Neural cell (in vitro differentiated cells): ENCODE measurements around the gene LINC01488. TPM values are rescaled to one million over a fixed set of nuclear protein-coding genes. Genes with fewer than 3 reads are reported as not detected.

Experiments used
- H2AFZ ChIP-seq: fragments of 200-600, 300-800 bp; sonication (generic), shearing (Covaris generic); 2 replicates; pipeline ENCODE4 v1.6.0; 2014; ENCODE audit warnings: low read depth, mild to moderate bottlenecking, antibody characterized with exemption, low read length, moderate library complexity
- H3F3A ChIP-seq: fragments of 200-600 bp; shearing (Covaris generic); 2 replicates; pipeline ENCODE4 v1.6.1; 2016; ENCODE audit warnings: mild to moderate bottlenecking, moderate library complexity, mixed read lengths, antibody characterized with exemption, low read length; ENCODE audit not compliant: insufficient read depth, poor library complexity, severe bottlenecking
- H3K27ac ChIP-seq: fragments of 200-600, 300-800 bp; sonication (generic), shearing (Covaris generic); 2 replicates; pipeline ENCODE4 v1.5.1; 2014; ENCODE audit warnings: mild to moderate bottlenecking, low read length, moderate library complexity
- H3K27me3 ChIP-seq: fragments of 300-800, 200-600 bp; sonication (generic), shearing (Covaris generic); 2 replicates; pipeline ENCODE4 v1.6.0; 2014; ENCODE audit warnings: mild to moderate bottlenecking, low read depth, low read length, moderate library complexity; ENCODE audit not compliant: insufficient read depth
- H3K36me3 ChIP-seq: fragments of 300-800, 200-600 bp; sonication (generic), shearing (Covaris generic); 2 replicates; pipeline ENCODE4 v1.5.1; 2014; ENCODE audit warnings: mild to moderate bottlenecking, antibody characterized with exemption, low read length, moderate library complexity; ENCODE audit not compliant: insufficient read depth
- H3K4me2 ChIP-seq: fragments of 300-800, 200-600 bp; sonication (generic), shearing (Covaris generic); 2 replicates; pipeline ENCODE4 v1.6.0; 2014; ENCODE audit warnings: mild to moderate bottlenecking, low read length
- H3K4me3 ChIP-seq: fragments of 300-800, 200-600 bp; sonication (generic), shearing (Covaris generic); 2 replicates; pipeline ENCODE4 v1.5.1; 2014; ENCODE audit warnings: mild to moderate bottlenecking, low read length, moderate library complexity
- H3K79me2 ChIP-seq: fragments of 200-600 bp; shearing (Covaris generic); replicated peaks from 2 replicates; pipeline ENCODE4 v1.6.0; 2014; ENCODE audit warnings: mild to moderate bottlenecking, low read length, moderate library complexity; ENCODE audit not compliant: insufficient read depth
- H3K9ac ChIP-seq: fragments of 300-800, 200-600 bp; sonication (generic), shearing (Covaris generic); 2 replicates; pipeline ENCODE4 v1.6.1; 2016; ENCODE audit warnings: mild to moderate bottlenecking, low read length, mixed read lengths
- H3K9me2 ChIP-seq: fragments of 200-600 bp; shearing (Covaris generic); 2 replicates; pipeline ENCODE4 v1.6.1; 2016; ENCODE audit warnings: mild to moderate bottlenecking, low read length, mixed read lengths; ENCODE audit not compliant: insufficient read depth
- H3K9me3 ChIP-seq: fragments of 200-600, 300-800 bp; sonication (generic), shearing (Covaris generic); 2 replicates; pipeline ENCODE4 v1.6.1; 2016; ENCODE audit warnings: mild to moderate bottlenecking, mixed run types, low read length, moderate library complexity, mixed read lengths
- H4K20me1 ChIP-seq: fragments of 200-600 bp; shearing (Covaris generic); 2 replicates; pipeline ENCODE4 v1.6.1; 2016; ENCODE audit warnings: mild to moderate bottlenecking, mixed run types; ENCODE audit not compliant: insufficient read depth
- CTCF ChIP-seq: fragments of 450-650 bp; IDR thresholded peaks from 2 replicates; pipeline ENCODE4 v1.5.1; 2014; ENCODE audit warnings: antibody characterized with exemption, mild to moderate bottlenecking, moderate library complexity; ENCODE audit not compliant: poor library complexity, severe bottlenecking
- EP300 ChIP-seq: fragments of 450-650 bp; conservative IDR thresholded peaks from 2 replicates; pipeline ENCODE4 v1.6.1; 2014; ENCODE audit warnings: antibody characterized with exemption, mild to moderate bottlenecking, moderate library complexity; ENCODE audit not compliant: poor library complexity, severe bottlenecking
- EZH2 ChIP-seq: fragments of 200-600, 300-800 bp; shearing (Covaris generic), sonication (generic); IDR thresholded peaks from 2 replicates; pipeline ENCODE4 v1.6.1; 2014; ENCODE audit warnings: antibody characterized with exemption, low read length, borderline replicate concordance, mild to moderate bottlenecking; ENCODE audit not compliant: insufficient read depth, poor library complexity, severe bottlenecking
- MXI1 ChIP-seq: fragments of 450-650 bp; conservative IDR thresholded peaks from 2 replicates; pipeline ENCODE4 v1.6.1; 2014; ENCODE audit warnings: antibody characterized with exemption, mild to moderate bottlenecking; ENCODE audit not compliant: poor library complexity, severe bottlenecking
- POLR2AphosphoS5 ChIP-seq: IDR thresholded peaks from 2 replicates; pipeline ENCODE4 v1.6.1; 2012
- RAD21 ChIP-seq: fragments of 450-650 bp; conservative IDR thresholded peaks from 2 replicates; pipeline ENCODE4 v1.6.1; 2014; ENCODE audit warnings: antibody characterized with exemption, mild to moderate bottlenecking, moderate library complexity
- REST ChIP-seq: IDR thresholded peaks from 2 replicates; pipeline ENCODE4 v1.6.1; 2012; ENCODE audit warnings: borderline replicate concordance
- SMC3 ChIP-seq: fragments of 450-650 bp; conservative IDR thresholded peaks from 2 replicates; pipeline ENCODE4 v1.6.1; 2014; ENCODE audit warnings: antibody characterized with exemption, mild to moderate bottlenecking, moderate library complexity; ENCODE audit not compliant: poor library complexity
- TAF1 ChIP-seq: IDR thresholded peaks from 2 replicates; pipeline ENCODE4 v1.6.1; 2012; ENCODE audit warnings: low read depth
- polyA plus RNA-seq: library from polyadenylated mRNA; depleted of rRNA; stranded (reverse); fragments of >200 nt; gene quantifications from 2 replicates; pipeline ENCODE4 v1.2.3, GENCODE V29; 2014

Gene LINC01488
- polyA plus RNA-seq, 1 donor from 2014 or later: not detected

GRCh38 chr11:69524991-69525411, 43.5 kb downstream of the LINC01488 start:
- H3K36me3 ChIP-seq: no peaks in the 10 kb centered on the region
- no peak overlapping the region for H3K4me2 ChIP-seq
- H3F3A ChIP-seq: no peaks in the 10 kb centered on the region
- no peaks in the 10 kb centered on the region for H4K20me1 ChIP-seq
- no peak for TF ChIP-seq CTCF
- TF ChIP-seq MXI1: no peak
- no peak for TF ChIP-seq REST
- no peak for TF ChIP-seq EP300
- no peak for TF ChIP-seq POLR2AphosphoS5
- no peak for TF ChIP-seq RAD21
- no peak for TF ChIP-seq TAF1
- no peak for TF ChIP-seq SMC3
- TF ChIP-seq EZH2: no peak
- H2AFZ ChIP-seq: no peak overlapping the region
- H3K9me2 ChIP-seq: no peaks in the 10 kb centered on the region
- no peak overlapping the region for H3K4me3 ChIP-seq
- H3K9me3 ChIP-seq: no peaks in the 10 kb centered on the region
- H3K27me3 ChIP-seq: no peaks in the 10 kb centered on the region
- H3K9ac ChIP-seq: no peak overlapping the region
- no peak overlapping the region for H3K27ac ChIP-seq
- H3K79me2 ChIP-seq: no peaks in the 10 kb centered on the region

- no peak overlapping the region for H3K4me3 ChIP-seq
- no peaks in the 10 kb centered on the region for H3K9me3 ChIP-seq
- H3K9ac ChIP-seq: no peak overlapping the region
- no peaks in the 10 kb centered on the region for H3K27me3 ChIP-seq
- no peaks in the 10 kb centered on the region for H3K36me3 ChIP-seq
- no peak overlapping the region for H3K27ac ChIP-seq
- no peak overlapping the region for H2AFZ ChIP-seq
- no peak overlapping the region for H3K4me2 ChIP-seq
- no peaks in the 10 kb centered on the region for H4K20me1 ChIP-seq
- H3F3A ChIP-seq: no peaks in the 10 kb centered on the region
- no peaks in the 10 kb centered on the region for H3K79me2 ChIP-seq
- TF ChIP-seq SMC3 (no peak), EP300 (no peak), RAD21 (no peak), POLR2AphosphoS5 (no peak), REST (no peak), MXI1 (no peak), EZH2 (no peak), TAF1 (no peak), CTCF (no peak)
- H3K9me2 ChIP-seq: no peaks in the 10 kb centered on the region
Measured at GRCh38 chr11:69525516-69526452, 44.3 kb downstream of the LINC01488 start.
